Endothelial cell of hepatic sinusoid (primary cell): Measurements from ENCODE around the gene AXL.
"Not testable (repeated sequence)": the region's sequence is repeated elsewhere in the genome, so short reads cannot be mapped to it uniquely, and the experiment has no call there.

Experiments used
- in situ Hi-C: cut with HindIII; loops from 2 replicates; pipeline ENCODE4 v1.10.0; 2017; ENCODE audit warnings: low sequenced_read_pairs

Gene AXL

GRCh38 chr19:41218615-41219507, at the start of gene AXL:
Gene AXL (plus strand): TSS chr19:41219223. CDS start chr19:41219393, 170 bp downstream.
- in situ Hi-C loops: no loop called here

GRCh38 chr19:41172297-41173164, 46.5 kb upstream of the AXL start:
- in situ Hi-C loops: loop anchor here (10.0 kb wide), 1 partner anchor 92 kb away; the partner anchor contains the start of gene HNRNPUL1

- in situ Hi-C loops: loop anchor here (10.0 kb wide), 1 partner anchor 90 kb away; the partner anchor contains the start of gene HNRNPUL1
Observed at GRCh38 chr19:41174297-41174928, 44.6 kb upstream of the AXL start.

GRCh38 chr19:41175801-41176777, 42.9 kb upstream of the AXL start:
- in situ Hi-C loops: loop anchor here (10.0 kb wide), 1 partner anchor 89 kb away; the partner anchor contains the start of gene HNRNPUL1

- in situ Hi-C loops: not testable (repeated sequence)
Observed at GRCh38 chr19:41180173-41180572, 38.9 kb upstream of the AXL start.

- in situ Hi-C loops: no loop called here
Observed at GRCh38 chr19:41186971-41187883, 31.8 kb upstream of the AXL start.

- in situ Hi-C loops: no loop called here
Observed at GRCh38 chr19:41187884-41188279, 31.1 kb upstream of the AXL start.

GRCh38 chr19:41189425-41190065, 29.5 kb upstream of the AXL start:
- in situ Hi-C loops: no loop called here

- in situ Hi-C loops: no loop called here
Observed at GRCh38 chr19:41192574-41193429, 26.2 kb upstream of the AXL start, which contains the start of gene CYP2S1. Gene CYP2S1 (plus strand): TSS chr19:41193219. CDS start chr19:41193265, 46 bp downstream.

- in situ Hi-C loops: no loop called here
Observed at GRCh38 chr19:41193430-41194156, 25.4 kb upstream of the AXL start.

- in situ Hi-C loops: no loop called here
Observed at GRCh38 chr19:41194157-41194552, 24.9 kb upstream of the AXL start.

- in situ Hi-C loops: no loop called here
Observed at GRCh38 chr19:41195675-41196497, 23.1 kb upstream of the AXL start.

- in situ Hi-C loops: no loop called here
Observed at GRCh38 chr19:41198559-41198958, 20.5 kb upstream of the AXL start.

GRCh38 chr19:41203371-41203770, 15.7 kb upstream of the AXL start:
- in situ Hi-C loops: no loop called here

GRCh38 chr19:41204338-41204737, 14.7 kb upstream of the AXL start:
- in situ Hi-C loops: not testable (repeated sequence)

- in situ Hi-C loops: no loop called here
Observed at GRCh38 chr19:41205995-41206394, 13.0 kb upstream of the AXL start.
